ENCODE data around the gene TRMT1L. TPM values are rescaled to one million over a fixed set of nuclear protein-coding genes. Genes with fewer than 3 reads are reported as not detected.

Gene TRMT1L
- total RNA-seq, 4 donors from 2014 or later: 13.5 to 30.2 (median 18.0) TPM

DNA sequence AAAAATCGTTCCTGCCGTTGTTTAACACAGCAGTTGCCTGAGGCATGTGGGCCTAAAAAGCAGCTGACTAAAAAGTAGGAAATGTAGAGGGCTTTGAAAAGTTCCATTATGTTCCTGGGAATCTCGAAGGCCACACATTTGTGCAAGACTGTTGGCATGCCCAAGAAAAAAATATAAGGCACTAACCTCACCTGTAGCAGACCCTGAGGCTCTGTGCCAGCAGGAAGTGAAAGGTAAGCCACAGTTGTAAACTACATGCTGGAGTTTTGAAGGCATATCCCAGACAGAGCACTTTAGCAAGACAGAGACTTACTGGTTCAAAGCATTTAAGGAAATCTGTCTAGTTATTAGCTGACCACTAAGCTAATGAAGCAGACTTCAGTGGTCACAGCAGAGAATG, 52.7 kb downstream of the TRMT1L start:
- peaks cover 0 to 28% (median 7%) of the 10 kb centered on the region in 4 donors for H3K9me3 ChIP-seq
- no peaks in the 10 kb centered on the region for H3K27me3 ChIP-seq
- peaks cover 0 to 24% (median 3%) of the 10 kb centered on the region in 3 donors for H3K36me3 ChIP-seq
- no peak overlapping the region for H3K27ac ChIP-seq
- no peaks in the 10 kb centered on the region for H3K4me1 ChIP-seq
- TF ChIP-seq, protein P1, sequence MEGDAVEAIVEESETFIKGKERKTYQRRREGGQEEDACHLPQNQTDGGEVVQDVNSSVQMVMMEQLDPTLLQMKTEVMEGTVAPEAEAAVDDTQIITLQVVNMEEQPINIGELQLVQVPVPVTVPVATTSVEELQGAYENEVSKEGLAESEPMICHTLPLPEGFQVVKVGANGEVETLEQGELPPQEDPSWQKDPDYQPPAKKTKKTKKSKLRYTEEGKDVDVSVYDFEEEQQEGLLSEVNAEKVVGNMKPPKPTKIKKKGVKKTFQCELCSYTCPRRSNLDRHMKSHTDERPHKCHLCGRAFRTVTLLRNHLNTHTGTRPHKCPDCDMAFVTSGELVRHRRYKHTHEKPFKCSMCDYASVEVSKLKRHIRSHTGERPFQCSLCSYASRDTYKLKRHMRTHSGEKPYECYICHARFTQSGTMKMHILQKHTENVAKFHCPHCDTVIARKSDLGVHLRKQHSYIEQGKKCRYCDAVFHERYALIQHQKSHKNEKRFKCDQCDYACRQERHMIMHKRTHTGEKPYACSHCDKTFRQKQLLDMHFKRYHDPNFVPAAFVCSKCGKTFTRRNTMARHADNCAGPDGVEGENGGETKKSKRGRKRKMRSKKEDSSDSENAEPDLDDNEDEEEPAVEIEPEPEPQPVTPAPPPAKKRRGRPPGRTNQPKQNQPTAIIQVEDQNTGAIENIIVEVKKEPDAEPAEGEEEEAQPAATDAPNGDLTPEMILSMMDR (IDR thresholded peaks at IDR 0.05): no peak
- TF ChIP-seq POLR2A (IDR thresholded peaks at IDR 0.05) (no peak), EP300 (IDR thresholded peaks at IDR 0.05) (no peak)
- no peak overlapping the region for H3K4me3 ChIP-seq
- WGBS, 2 donors: 45 to 51% methylated on average over 3 of the region's 3 CpGs
- DNase-seq (ENCODE audit: low spot score in 2 of 2): no peak

DNA sequence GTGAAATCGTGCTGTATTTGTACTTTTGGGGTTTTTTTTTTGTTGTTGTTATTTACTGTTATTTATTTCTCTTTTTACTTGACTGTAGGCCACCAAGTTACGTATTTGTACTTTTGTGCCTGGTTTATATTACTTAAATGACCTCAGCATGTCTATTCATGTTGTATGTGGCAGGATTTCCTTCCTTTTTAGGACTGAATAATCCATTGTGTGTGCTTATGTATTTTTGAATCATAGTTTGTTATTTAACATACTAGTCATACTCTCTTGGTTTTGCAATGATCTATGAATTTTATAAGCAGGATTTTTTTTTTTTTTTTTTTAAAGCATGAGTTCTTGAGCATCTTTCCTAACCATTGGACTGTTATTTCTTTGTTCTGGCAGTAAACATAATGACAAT, 60.2 kb downstream of the TRMT1L start:
- H3K36me3 ChIP-seq: peaks cover 0 to 74% (median 11%) of the 10 kb centered on the region in 3 donors
- no peaks in the 10 kb centered on the region for H3K9me3 ChIP-seq
- WGBS, 2 donors: 49 to 60% methylated on average over 2 of the region's 2 CpGs

DNA sequence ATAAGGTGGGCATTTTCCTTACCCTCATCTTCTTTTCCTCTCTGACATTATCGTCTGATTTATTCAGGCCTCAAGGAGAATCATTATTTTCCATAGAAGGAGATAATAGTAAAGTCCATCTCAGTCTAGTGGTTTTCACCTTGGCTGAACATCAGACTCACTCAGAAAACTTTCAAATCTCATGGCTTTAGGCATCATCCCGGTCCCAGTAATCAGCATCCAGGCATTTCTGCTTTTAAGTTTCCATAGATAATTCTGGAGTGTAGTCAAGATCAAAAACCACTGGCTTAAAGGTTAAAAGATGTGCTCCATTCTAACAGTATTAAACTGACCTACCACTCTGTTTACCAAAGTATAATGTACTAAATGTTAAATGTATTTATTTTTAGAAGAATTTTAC, 62.0 kb downstream of the TRMT1L start:
- DNase-seq (ENCODE audit: low spot score in 2 of 2): no peak
- 92 to 95% methylated on average over 2 of the region's 2 CpGs for WGBS, 2 donors

More for the DNA sequence above, 60.2 kb downstream of the TRMT1L start:
- no peak for DNase-seq (ENCODE audit: low spot score in 2 of 2)
- TF ChIP-seq, protein P1 (IDR thresholded peaks at IDR 0.05): no peak
- TF ChIP-seq POLR2A (IDR thresholded peaks at IDR 0.05) (no peak), EP300 (IDR thresholded peaks at IDR 0.05) (no peak)
- no peak overlapping the region for H3K4me3 ChIP-seq
- no peak overlapping the region for H3K27ac ChIP-seq
- no peaks in the 10 kb centered on the region for H3K27me3 ChIP-seq
- no peaks in the 10 kb centered on the region for H3K4me1 ChIP-seq

DNA sequence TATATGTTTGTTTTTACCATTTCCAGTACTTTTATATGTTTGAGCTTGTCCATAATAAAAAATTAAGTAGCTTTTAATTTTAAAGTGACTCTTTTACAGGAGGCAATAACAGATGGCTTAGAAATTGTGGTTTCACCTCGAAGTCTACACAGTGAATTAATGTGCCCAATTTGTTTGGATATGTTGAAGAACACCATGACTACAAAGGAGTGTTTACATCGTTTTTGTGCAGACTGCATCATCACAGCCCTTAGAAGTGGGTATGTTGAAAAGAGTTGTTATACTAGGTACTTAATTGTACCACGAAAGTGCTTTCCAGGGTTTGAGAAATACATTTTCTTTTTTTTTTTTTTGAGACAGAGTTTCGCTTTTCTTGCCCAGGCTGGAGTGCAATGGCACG, 65.3 kb downstream of the TRMT1L start:
- DNase-seq (ENCODE audit: low spot score in 2 of 2): no peak
- no peaks in the 10 kb centered on the region for H3K9me3 ChIP-seq
- H3K4me3 ChIP-seq: no peak overlapping the region
- 86% methylated on average over 5 of the region's 5 CpGs for WGBS, 2 donors
- H3K27ac ChIP-seq: no peak overlapping the region
- no peaks in the 10 kb centered on the region for H3K27me3 ChIP-seq
- no peaks in the 10 kb centered on the region for H3K4me1 ChIP-seq
- H3K36me3 ChIP-seq: peaks cover 0 to 76% (median 3%) of the 10 kb centered on the region in 3 donors
- TF ChIP-seq POLR2A (IDR thresholded peaks at IDR 0.05) (no peak), EP300 (IDR thresholded peaks at IDR 0.05) (no peak)
- TF ChIP-seq, protein P1 (IDR thresholded peaks at IDR 0.05): no peak

More for the DNA sequence above, 62.0 kb downstream of the TRMT1L start:
- Histone ChIP-seq H3K36me3 (peaks cover 0 to 70% (median 11%) of the 10 kb centered on the region in 3 donors), H3K9me3 (no peaks in the 10 kb centered on the region), H3K27me3 (no peaks in the 10 kb centered on the region), H3K27ac (no peak overlapping the region), H3K4me3 (no peak overlapping the region), H3K4me1 (no peaks in the 10 kb centered on the region)
- TF ChIP-seq EP300 (IDR thresholded peaks at IDR 0.05): no peak
- TF ChIP-seq POLR2A (IDR thresholded peaks at IDR 0.05): no peak
- TF ChIP-seq, protein P1 (IDR thresholded peaks at IDR 0.05): no peak

DNA sequence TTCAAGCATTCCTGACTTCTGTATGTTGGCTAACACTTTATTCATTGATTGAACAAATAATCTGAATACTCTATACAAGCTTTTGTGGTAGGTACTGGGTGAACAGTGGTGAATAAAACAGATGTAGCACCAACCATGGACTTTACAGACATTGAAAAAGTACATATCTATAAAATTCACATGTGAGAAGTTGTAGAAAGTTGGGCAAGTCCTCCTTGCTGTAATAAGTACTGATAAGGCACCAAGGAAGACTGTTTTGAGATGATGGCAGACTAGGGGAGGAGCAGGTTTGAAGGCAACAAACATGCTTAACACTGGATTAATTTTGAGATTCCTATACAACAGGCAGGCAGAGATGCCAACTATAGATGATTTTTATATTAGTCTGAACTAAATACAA, 69.0 kb downstream of the TRMT1L start:
- Histone ChIP-seq H3K27ac (no peak overlapping the region), H3K27me3 (no peaks in the 10 kb centered on the region), H3K4me1 (peaks cover 0 to 8% (median 0%) of the 10 kb centered on the region in 4 donors), H3K9me3 (no peaks in the 10 kb centered on the region), H3K36me3 (peaks cover 0 to 47% (median 3%) of the 10 kb centered on the region in 3 donors), H3K4me3 (no peak overlapping the region)
- TF ChIP-seq, protein P1 (IDR thresholded peaks at IDR 0.05): no peak
- TF ChIP-seq POLR2A (IDR thresholded peaks at IDR 0.05): no peak
- no peak for TF ChIP-seq EP300 (IDR thresholded peaks at IDR 0.05)
- DNase-seq (ENCODE audit: low spot score in 2 of 2): no peak
